OCI-LY1 (cell line): ENCODE data around the gene LCNL1.

Experiments used
- CTCF ChIP-seq: fragments of 200-600 bp; sonication (generic), shearing (Covaris generic); IDR thresholded peaks from 2 replicates; pipeline ENCODE4 v1.5.1; 2017; ENCODE audit warnings: mild to moderate bottlenecking, antibody characterized with exemption, low read length, moderate library complexity, mixed read lengths
- EZH2 ChIP-seq: fragments of 200-600 bp; sonication (generic), shearing (Covaris generic); IDR thresholded peaks from 2 replicates; pipeline ENCODE4 v1.8.0; 2017; ENCODE audit warnings: borderline replicate concordance, mixed run types, mild to moderate bottlenecking, antibody characterized with exemption, low read length, moderate library complexity, mixed read lengths

- TF ChIP-seq CTCF (no peak), EZH2 (no peak)
Observed at GRCh38 chr9:137020771-137021567, 38.2 kb downstream of the LCNL1 start.
